NCI-H1436 (cell line): ENCODE results near the gene FNDC11.

Experiments
- DNase-seq: peaks from one replicate; lab custom pipeline; 2025; lab: John Stamatoyannopoulos, UW

The FNDC11 gene

DNA sequence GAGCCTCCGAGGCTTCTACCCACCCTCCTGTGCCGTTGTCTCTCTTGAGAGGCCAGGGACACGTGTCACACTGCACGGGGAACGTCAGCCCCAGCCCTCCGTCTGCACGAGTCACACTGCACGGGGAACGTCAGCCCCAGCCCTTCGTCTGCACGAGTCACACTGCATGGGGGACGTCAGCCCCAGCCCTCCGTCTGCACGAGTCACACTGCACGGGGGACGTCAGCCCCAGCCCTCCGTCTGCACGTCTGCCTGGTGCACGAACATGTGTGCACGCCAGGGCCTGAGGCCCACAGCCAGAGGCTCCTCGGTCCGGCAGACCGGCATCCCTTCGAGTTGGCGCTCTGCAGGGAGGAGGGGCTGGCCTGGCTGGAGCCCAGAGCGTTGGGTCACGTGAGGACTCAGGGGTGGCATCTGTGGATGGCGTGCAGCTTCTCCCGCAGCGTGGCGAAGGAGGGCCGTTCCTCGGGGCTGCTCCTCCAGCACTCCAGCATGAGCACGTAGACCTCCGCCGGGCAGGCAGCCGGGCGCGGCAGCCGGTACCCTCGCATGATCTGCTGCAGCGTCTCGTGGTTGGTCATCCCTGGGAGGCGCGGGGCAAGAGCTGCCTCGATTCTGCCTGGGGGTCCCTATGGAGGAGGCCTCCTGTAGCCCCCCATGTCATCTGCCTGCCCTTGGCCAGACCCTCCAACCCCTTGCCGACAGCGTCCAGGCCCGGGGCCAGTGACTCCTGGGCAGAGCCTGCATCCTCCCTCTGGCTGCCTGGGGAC is 13.4 kb upstream of the FNDC11 start:
- DNase-seq: no peak

DNA sequence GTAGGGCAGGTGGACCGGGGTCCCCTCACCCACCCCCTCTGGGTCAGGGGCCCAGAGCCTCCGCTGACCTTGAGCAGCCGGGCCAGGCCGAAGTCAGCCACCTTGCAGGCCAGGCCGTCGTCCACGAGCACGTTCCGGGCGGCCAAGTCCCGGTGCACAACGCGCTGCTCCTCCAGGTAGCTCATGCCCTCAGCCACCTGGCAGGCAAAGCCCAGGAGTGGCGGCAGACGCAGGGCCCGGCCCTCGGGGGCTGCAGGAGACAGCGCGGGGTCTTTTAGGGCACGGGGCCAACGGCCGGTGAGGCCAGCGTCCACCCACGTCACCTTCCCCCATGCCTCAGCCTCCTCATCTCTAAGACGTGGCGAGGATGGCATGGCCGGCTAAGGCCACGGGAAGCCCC is 12.6 kb upstream of the FNDC11 start:
- DNase-seq: no peak

DNA sequence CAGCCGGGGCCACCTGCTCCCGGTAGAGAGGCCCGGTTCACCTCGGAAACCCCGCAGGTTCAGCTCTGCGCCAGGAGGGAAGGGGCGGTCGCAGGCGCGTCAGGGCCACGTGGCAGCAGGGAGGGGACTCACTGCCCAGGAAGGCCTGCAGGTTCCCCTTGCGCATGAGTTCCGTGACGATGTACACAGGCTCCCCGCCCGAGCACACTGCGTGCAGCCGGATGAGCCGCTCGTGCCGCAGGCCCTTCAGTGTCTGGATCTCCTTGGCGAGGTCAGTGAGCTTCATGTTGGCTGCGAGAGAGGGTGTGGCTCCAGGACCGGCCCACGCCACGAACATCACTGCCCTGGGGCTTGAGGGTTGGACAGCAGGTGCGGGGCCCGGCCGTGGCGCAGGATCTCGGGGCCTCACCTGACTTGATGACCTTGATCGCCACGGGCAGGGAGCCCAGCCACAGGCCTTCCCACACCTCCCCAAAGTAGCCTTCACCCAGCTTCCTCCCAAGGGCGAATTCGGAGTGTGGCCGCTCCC is 11.9 kb upstream of the FNDC11 start:
- no peak for DNase-seq

DNA sequence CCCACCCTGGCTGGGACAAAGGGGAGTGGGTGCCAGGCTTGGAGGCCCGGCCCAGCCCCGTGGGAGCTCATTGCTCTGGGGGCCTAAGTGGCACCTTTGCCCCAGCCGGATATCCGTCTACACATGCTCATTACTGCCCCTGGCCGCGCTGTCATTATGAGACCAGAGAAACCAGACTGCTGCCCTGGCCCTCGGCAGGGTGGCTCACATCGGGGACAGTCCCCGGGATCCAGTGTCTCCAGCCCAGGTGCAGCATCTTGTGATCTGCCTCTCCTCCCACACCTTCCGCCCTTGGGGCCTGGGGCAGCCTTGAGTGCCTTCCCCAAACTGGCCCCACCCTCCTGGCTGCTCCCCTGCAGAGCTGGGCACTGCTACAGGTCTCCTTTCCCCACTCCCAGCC is 11.3 kb upstream of the FNDC11 start:
- DNase-seq: no peak

DNA sequence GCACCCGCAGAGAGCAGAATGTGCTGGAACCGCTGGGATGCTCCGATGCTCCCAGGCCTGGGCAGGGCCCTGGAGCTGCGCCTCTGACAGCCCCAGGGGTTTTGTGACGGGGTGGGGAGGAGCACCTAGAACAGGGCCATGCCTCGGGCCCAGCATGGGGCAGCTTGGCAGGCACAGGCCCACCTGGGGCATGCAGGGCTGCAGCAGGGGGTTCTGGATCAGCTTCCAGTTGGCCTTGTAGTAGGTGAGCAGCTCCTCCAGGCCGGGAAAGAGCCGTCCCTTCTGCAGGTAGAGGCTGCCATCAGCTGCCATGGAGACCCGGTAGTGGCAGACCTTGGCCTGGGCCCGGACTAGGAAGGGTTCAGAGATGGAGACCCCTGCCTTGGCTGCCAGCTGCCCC is 10.8 kb upstream of the FNDC11 start:
- DNase-seq: no peak

DNA sequence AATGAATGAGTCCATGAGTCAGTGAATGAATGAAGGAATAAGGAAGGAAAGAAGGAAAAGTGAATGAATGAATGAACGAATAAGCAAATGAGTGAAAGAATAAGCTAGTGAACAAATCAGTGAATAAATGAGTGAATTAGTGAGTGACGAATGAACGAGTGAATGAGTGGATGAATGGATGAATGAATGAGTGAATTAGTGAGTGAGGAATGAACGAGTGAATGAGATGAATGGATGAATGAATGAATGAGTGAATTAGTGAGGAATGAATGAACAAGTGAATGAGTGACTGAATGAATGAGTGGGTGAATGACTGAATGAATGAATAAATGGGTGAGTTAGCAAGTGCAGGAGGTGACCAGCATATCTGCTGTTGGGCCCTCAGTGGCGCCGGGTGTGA is 10.2 kb upstream of the FNDC11 start:
- DNase-seq: no peak

DNA sequence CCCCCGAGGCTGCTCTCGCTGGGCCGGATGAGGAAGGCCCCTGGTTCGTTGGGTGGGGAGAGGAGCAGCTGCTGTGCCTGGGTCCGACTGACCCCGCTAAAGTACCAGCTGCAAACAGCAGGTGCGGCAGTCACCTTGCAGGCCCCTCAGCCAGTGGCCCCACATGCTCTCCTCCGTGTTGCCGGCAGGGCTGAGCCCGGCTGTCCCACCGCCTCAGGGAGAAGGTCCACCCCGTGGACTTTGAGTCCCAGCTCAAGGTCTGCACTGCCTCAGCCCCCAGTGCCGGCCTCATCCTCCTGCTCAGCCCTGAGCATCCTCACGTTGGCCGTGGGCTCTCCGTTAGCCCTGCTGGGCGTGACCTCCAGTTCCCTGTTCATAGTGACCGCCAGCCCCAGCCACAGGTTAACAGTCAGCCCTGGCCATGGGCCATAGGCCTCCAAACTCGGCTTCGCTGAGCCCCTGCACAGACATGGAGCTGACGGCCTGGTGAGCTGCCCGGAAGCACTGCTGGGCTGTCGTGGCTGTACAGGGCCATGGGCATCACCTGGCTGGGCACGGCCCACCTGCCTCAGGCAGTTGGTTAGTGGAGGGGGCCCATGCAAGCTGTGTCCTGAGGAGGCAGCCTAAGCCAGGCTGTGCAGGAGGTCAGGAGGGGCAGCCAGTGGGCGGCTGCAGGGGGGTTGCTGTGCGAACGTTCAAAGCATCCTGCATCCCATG is 9.6 kb upstream of the FNDC11 start:
- no peak for DNase-seq

DNA sequence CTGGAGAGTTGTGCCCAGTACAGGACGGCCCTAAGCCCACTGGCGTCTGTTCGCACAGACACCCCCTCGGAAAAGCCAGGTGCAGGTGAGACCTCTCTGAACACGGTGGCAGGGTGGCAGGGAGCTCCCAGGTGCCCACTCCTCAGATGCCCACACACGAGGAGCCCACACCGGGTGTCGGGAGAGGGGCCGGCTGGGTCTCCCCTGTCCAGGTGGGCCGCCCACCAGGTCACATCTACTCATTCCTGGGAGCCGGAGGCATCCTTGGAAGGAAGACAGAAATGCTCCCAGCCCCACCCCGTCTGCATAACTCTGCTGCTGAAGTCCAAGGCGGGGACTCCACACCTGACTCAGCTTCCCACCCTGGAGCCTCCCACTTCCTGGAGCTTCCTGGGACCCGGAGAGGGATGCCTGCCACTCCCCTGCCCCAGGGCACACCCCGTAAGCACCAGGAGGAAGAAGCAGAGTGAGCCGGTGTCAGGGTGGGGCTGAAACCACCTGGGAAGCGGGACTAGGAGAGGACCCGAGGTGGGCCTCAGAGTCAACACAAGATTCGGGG is 8.9 kb upstream of the FNDC11 start:
- no peak for DNase-seq

DNA sequence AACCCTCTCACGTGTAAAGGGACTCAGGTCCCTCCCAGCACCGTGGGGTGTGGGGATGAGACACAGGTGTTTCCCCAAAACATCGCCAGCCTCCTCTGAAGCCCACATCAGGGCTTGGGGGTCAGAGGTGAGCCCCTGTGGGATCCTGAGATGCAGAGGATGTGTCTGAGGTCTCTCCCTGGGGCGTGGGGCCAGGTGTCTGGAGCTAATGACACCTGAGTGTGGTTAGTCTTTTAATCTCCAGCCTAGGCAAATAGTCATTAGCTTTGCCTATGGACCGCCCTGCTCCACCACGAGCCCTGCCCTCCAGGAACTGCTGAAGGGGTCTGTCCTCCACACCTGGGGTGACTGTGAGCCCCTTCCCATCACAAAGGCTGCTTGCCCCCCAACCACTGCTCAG is 8.1 kb upstream of the FNDC11 start:
- DNase-seq: no peak

DNA sequence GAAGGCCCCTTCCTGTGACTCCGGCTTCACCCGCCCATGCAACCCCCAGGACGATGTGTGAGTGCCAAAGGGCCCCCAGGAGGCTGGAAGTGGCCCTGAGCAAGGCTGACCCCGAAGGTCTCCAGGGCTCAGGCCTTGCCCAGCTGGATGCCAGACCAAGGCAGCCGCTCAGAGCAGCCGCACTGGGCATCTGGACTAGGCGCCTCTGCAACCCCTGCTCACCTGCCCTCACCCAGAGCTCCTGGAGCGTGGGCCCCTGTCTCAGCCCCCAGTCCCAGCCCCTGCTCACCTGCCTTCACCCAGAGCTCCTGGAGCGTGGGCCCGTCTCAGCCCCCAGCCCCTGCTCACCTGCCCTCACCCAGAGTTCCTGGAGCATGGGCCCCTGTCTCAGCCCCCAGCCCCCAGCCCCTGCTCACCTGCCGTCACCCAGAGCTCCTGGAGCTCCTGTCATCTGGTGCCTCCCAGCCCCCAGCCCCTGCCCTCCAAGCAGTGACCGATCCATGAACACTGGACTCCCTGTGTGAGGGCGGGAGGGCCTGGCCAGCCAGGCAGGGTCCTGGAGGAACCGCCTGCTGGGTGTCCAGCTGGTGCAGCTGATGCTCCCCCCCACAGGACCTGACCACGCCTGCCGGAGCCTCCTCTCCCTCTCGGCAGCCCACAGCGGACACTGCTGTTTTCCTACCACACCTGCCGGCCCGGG is 7.6 kb upstream of the FNDC11 start:
- DNase-seq: no peak

DNA sequence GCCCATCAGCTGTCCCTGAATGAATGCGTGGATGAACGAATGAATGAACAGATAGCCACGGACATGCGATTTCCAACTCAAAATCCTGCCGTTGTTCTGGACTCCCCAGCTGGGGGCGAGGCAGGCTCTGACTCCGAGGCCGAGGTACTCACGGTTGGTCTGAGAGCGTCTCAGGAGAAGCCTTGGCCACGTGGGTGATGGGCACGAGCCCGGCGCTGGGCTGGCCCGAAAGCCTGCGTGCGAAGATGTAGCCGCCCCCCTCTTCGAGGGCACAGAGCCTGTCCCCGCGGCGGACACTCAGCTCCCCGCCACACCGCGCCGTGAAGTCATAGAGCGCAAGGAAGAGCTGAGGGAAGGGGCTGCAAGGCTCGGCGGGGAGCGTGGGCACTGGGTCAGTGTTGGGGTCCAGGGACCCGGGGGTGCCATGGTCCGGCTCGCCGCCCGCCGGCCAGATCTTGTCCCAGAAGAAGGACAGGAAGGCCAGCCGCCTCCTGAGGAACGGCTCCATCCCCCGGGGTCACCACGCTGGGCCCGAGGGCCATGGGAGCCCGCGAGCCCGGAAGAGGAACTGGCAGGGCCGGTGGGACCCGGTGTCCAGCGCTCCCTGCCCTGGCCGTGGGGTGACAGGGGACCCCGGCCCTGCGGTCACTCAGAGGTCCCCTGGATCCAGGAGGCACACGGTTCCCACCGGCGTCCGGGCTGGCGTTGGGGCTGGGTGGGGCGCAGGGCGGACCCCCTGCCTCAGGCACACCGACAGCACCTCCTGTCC is 6.8 kb upstream of the FNDC11 start:
- no peak for DNase-seq

DNA sequence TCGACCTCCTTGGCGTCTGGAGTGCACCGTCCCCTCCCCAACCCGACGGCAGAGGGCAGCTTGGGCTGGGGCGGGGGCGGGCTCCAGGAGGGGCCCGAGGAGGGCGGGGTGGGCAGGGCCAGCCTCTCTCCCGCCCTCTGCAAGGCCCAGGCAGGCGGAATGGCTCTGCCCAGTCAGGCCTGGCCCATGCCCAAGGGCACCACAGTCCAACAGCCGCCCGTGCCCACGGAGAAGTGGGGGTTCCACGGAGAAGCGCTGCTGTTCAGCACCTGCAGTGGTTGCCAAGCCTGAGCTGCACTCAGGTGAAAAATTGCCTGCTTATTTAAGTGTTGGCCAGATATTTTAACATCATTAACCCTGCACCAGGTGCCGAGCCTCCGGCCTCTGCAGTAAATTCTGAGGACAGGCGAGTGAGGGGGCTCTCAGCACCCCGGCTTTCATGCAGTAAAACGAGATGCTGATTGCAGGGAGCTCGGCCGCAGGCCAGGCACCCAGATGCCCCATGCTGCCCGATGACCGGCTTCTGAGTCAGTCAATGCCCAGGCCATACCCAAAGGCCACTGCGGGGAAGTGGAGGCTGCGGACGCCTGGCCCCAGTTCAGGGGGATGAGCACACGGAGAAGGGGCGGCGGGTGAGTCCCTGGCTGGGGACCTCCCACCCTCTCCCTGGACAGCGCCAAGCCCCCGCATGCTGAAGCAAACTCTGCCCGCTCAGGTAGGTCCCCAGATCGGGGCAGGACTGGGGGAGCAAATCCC is 6.1 kb upstream of the FNDC11 start, which contains the start of gene SRMS:
SRMS (minus strand) TSS at position 25 of the 756 bp plus-strand sequence. CDS start 286 bp downstream, outside the sequence.
- no peak for DNase-seq

DNA sequence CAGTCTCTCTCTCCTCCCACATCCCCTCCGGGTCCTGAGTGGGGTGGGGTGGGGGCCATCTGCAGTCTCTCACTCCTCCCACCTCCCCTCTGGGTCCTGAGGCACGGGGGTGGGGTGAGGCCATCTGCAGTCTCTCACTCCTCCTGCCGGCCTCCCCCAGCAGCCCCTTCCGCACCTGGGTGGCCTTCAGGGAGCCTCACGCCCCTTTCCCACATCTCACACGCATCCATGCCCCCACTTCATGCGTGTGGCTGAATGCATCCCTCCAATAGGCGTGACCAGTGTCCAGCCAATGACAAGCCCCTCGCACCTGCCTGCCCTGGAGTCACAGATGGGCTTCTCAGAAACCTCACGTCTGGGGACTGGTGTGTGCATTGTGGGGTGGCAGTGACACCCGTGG is 5.4 kb upstream of the FNDC11 start:
- no peak for DNase-seq

DNA sequence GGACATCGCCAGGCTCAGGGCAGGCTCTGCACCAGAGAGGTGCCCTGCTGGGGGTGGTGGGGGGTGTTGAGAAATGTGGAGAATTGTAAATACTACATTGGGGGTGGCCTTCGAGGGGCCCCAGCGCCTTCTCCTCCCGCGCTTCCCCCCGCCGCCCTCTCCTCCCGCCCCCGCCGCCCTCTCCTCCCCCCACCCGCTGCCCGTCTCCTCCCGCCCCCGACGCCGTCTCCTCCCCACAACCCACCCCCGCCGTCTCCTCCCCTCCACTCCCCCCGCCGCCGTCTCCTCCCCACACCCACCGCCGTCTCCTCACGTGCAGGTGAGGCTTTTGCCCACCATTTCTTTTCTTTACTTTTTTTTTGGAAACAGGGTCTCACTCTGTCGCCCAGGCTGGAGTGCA is 4.9 kb upstream of the FNDC11 start:
- no peak for DNase-seq

DNA sequence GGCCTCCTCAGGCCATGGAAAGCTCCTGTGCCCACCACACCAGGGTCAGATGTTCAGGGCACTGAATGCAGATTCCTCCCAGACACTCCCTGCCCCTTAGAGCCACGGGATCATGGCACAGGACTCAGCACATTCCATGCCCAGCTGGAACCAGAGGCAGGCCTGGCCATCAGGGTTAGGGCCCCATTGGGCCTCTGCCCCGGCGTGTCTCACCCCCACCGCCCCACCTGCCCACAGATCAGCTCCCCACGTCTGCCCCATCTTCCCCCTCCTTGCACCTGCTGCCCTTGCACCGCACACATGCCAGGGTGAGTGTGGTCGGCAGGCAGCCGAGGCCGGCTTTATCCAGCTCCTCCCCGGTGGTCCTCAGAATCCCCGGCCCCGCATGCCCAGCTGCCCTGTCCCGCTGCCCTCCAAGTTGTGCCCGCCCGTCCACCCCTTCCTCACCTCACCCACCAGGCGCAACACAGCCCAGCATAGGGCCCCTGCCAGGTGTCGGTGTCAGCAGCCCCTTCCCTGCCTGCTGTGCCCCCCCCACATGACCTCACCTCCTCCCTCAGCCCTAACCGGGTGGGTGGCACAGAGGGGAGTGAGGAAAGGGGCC is 4.2 kb upstream of the FNDC11 start:
- no peak for DNase-seq

DNA sequence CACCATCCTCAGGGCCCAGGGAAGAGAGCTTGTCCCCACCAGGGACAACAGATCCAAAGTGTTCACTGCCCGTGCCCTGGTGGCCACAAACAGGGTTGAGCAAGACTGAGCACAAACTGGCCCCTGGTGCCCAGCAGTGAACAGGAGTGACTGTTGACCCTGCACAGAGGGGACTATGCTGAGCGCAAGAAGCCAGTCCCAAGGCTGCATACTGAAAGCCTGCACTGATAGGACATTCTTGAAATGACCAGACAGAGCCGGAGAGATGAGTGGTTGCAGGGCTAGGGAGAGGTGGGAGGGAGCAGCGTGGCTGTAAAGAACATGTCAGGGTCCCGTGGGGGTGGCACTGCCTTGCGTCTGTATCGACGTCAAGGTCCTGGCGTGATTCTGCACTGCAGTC is 2.9 kb upstream of the FNDC11 start:
- no peak for DNase-seq

DNA sequence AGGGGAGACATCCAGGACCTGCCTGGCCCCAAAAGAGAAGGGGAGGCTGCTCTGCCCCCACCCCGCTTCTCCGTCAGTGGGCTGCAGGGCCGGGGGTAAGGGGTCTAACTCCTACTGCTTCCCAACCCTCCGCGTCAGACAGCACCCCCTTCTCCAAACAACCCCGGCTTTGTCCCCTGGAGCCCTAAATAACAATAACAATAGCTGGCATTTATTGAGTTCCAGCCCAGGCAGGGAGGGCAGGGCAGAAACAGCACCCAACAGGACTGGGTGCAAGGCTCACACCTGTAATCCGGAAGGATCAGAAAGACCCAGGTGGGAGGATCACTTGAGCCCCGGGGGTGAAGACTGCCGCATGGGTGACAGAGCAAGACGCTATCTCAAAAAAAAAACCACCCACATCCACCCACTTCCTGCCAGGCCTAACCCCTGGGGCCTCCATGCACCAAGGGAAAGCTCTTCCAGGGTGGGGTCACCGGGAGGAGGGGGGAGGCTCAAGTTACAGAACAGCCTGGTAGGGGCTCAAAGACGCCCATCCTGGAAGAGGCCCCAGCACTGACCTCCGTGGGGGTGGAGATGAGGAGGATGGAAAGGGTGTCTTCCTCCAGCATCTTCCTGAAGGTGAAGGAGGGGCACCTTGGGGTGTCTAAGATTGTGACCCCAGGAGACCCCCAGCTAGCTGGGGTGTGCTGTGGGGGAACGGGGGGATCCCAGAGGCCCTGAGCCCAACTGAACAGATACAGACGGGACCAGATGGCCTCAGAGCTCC is 1.3 kb upstream of the FNDC11 start:
- no peak for DNase-seq

DNA sequence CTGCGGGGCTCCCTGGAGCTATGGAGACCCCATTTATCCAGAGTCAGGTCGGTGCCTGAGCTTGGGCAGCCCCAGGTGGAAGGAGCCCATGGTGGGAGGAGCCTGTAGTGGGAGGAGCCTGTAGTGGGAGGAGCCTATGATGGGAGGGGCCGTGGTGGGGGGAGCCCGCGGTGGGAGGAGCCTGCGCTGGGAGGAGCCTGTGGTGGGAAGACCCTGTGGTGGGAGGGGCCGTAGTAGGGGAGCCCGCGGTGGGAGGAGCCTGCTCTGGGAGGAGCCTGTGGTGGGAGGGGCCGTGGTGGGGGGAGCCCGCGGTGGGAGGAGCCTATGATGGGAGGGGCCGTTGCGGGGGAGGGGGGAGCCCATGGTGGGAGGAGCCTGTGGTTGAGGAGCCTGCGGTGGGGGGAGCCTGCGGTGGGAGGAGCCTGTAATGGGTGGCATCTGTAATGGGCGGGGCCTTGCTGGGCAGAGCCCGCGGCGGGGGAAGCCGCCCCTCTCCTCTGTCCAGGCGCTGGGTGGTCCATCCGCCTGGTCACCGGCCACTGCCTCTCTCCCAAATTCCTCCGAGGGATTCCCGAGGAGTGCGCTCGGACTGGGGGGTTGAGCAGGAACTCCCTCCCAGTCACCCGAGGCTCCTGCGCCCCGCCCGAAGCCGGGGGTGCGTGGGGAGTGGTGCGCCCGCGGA is 567 bp upstream of the FNDC11 start:
- peak; percentile 83 for DNase-seq
